Activated T-helper 17 cell treated with anti-CD3 and anti-CD28 coated beads, Interleukin-2, amount 50 U/mL, for 72 hours (primary cell): ENCODE measurements around the gene MMP23B. TPM values are rescaled to one million over a fixed set of nuclear protein-coding genes. Genes with fewer than 3 reads are reported as not detected.
A peak's percentile ranks its signal among the peaks of the same experiment; 100 is the strongest.

Experiments
- ATAC-seq: fragments of 150-1000 bp; cut with Tn5 transposase; replicated peaks from 2 replicates; pipeline ENCODE4 v1.10.0; 2021; ENCODE audit warnings: mild to moderate bottlenecking, moderate library complexity
- H3K27ac Mint-ChIP-seq: one replicate; pipeline ENCODE4 v1.8.0; 2022; ENCODE audit warnings: mixed read lengths
- H3K27me3 Mint-ChIP-seq: one replicate; pipeline ENCODE4 v1.8.0; 2022; ENCODE audit warnings: mixed read lengths
- H3K36me3 Mint-ChIP-seq: one replicate; pipeline ENCODE4 v1.8.0; 2022; ENCODE audit warnings: low read depth, mild to moderate bottlenecking, mixed read lengths
- H3K4me1 Mint-ChIP-seq: one replicate; pipeline ENCODE4 v1.8.0; 2022; ENCODE audit warnings: mixed read lengths
- H3K4me3 Mint-ChIP-seq: one replicate; pipeline ENCODE4 v1.8.0; 2022; ENCODE audit warnings: mild to moderate bottlenecking, mixed read lengths
- H3K9me3 Mint-ChIP-seq: one replicate; pipeline ENCODE4 v1.8.0; 2022; ENCODE audit warnings: mixed read lengths
- total RNA-seq, 2 donors: library from RNA; stranded (reverse); gene quantifications; one replicate each; pipeline ENCODE4 v1.2.3, GENCODE V29; 2022

Gene MMP23B
- total RNA-seq, 2 donors from 2014 or later, result 1.8 to 6.5 TPM

DNA sequence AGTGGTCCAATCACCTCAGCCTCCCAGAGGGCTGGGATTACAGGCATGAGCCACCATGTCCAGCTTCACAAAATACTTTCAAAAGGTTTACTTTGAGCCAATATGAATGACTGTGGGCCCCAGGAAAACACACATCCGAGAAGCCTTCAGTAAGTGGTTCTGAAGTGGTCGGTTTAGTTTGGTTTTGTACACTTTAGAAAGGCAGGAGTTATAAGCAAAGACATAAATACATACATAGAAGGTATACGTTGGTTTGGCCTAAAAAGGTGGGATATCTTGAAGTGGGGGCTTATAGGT lies 19.9 kb upstream of the MMP23B start:
- H3K27me3 Mint-ChIP-seq, result no peaks in the 10 kb centered on the region
- peaks cover 19% of the 10 kb centered on the region for H3K36me3 Mint-ChIP-seq
- peaks cover 14% of the 10 kb centered on the region for H3K4me1 Mint-ChIP-seq
- no peaks in the 10 kb centered on the region for H3K9me3 Mint-ChIP-seq
- peak overlapping the region; percentile 16 for H3K27ac Mint-ChIP-seq
- no peak overlapping the region for H3K4me3 Mint-ChIP-seq
- ATAC-seq, result no peak

DNA sequence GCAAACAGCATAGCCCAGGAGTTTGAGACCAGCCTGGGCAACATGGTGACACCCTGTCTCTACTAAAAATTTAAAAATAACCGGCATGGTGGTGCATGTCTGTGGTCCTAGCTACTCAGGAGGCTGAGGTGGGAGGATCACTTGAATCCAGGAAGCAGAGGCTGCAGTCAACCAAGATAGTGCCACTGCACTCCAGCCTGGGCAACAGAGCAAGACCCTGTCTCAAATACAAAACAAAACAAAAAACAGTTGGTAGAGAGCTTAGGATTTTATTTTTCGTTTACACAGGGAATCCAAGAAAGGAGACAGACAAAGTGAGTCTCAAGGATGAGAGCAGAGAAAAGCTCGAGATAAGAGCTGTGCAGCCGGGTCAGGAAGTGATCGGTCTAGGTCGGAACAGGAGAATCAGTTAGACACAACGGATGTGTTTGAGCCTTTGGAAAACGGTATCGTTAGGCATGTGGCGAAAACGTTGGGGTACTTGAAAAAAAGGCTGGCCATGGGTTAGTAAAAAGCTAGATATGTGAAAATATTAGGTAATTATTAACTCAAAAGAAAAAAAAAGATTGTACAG lies 18.4 kb upstream of the MMP23B start:
- H3K27me3 Mint-ChIP-seq, result no peaks in the 10 kb centered on the region
- peaks cover 24% of the 10 kb centered on the region for H3K36me3 Mint-ChIP-seq
- H3K27ac Mint-ChIP-seq, result peak overlapping the region; percentile 99
- ATAC-seq, result no peak
- peak overlapping the region; percentile 99 for H3K4me3 Mint-ChIP-seq
- no peaks in the 10 kb centered on the region for H3K9me3 Mint-ChIP-seq
- peaks cover 12% of the 10 kb centered on the region for H3K4me1 Mint-ChIP-seq

GRCh38 chr1:1614204-1614953 lies 17.6 kb upstream of the MMP23B start:
- peak; percentile 27 for ATAC-seq
- Mint-ChIP-seq H3K36me3 (peaks cover 24% of the 10 kb centered on the region), H3K4me3 (peak overlapping the region; percentile 99), H3K9me3 (no peaks in the 10 kb centered on the region), H3K27me3 (no peaks in the 10 kb centered on the region), H3K27ac (peak overlapping the region; percentile 99), H3K4me1 (peaks cover 12% of the 10 kb centered on the region)

GRCh38 chr1:1614954-1615255 lies 17.1 kb upstream of the MMP23B start:
- Mint-ChIP-seq H3K4me1 (peaks cover 12% of the 10 kb centered on the region), H3K4me3 (peak overlapping the region; percentile 99), H3K27ac (peak overlapping the region; percentile 99), H3K9me3 (no peaks in the 10 kb centered on the region), H3K27me3 (no peaks in the 10 kb centered on the region), H3K36me3 (peaks cover 24% of the 10 kb centered on the region)
- ATAC-seq, result no peak

DNA sequence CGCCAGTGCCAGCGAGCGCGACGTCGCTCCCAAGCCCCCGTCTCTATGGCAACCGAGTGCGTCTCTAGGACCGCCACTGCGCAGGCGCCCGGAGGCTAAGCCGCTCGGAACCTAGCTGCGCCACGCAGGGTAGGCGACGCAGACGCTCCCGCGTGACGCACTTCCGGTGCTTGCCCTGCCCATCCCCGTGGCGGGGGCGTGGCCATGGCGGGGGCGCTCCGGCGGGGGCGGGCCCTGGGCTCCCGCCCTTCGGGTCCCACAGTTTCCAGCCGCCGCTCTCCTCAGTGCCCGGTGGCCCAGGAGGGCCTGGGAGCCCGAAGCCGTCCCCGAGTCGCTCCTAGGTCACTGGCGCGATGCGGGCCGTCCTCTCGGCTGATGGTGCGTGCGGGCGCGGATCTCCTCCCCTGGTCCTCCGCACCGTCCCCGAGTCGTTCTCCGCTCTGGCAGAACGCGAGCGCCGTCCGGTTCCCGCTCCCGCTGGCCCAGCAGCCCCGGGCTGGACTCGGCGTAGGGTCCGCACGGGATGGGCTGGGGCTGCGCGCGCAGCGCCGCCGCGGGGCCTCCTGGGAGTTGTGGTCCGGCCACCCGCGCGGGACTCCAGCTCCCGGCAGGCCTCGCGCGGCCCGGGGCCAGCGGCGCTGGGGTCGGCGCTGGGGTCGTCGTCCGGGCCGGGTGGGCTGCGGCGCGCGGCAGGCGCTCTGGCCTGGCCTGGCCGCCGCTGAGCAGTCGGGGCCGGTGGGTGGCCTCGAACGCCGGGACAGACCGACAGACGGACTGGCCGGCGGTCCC lies 16.5 kb upstream of the MMP23B start, which contains the start of gene MIB2:
Gene MIB2 (plus strand): TSS at position 245 of the 789 bp plus-strand sequence. CDS start 7,953 bp downstream, outside the sequence.
- peaks cover 12% of the 10 kb centered on the region for H3K4me1 Mint-ChIP-seq
- H3K27me3 Mint-ChIP-seq, result no peaks in the 10 kb centered on the region
- peak within 1 kb of the TSS; percentile 99 for H3K4me3 Mint-ChIP-seq
- peak within 1 kb of the TSS; percentile 99 for H3K27ac Mint-ChIP-seq
- peak; percentile 88 for ATAC-seq
- peaks cover 24% of the 10 kb centered on the region for H3K36me3 Mint-ChIP-seq
- H3K9me3 Mint-ChIP-seq, result no peaks in the 10 kb centered on the region

- Mint-ChIP-seq H3K4me3 (peak overlapping the region; percentile 65), H3K36me3 (peaks cover 24% of the 10 kb centered on the region), H3K9me3 (no peaks in the 10 kb centered on the region), H3K4me1 (peaks cover 12% of the 10 kb centered on the region), H3K27ac (peak overlapping the region; percentile 65), H3K27me3 (no peaks in the 10 kb centered on the region)
- peak; percentile 18 for ATAC-seq
These were observed 15.8 kb upstream of the MMP23B start for GRCh38 chr1:1616045-1616790.

GRCh38 chr1:1616838-1617237 lies 15.1 kb upstream of the MMP23B start:
- H3K36me3 Mint-ChIP-seq, result peaks cover 24% of the 10 kb centered on the region
- no peaks in the 10 kb centered on the region for H3K27me3 Mint-ChIP-seq
- no peak for ATAC-seq
- H3K4me3 Mint-ChIP-seq, result peak overlapping the region; percentile 65
- H3K4me1 Mint-ChIP-seq, result peaks cover 12% of the 10 kb centered on the region
- H3K9me3 Mint-ChIP-seq, result no peaks in the 10 kb centered on the region
- peak overlapping the region; percentile 65 for H3K27ac Mint-ChIP-seq

- H3K4me3 Mint-ChIP-seq, result peak overlapping the region; percentile 65
- no peak for ATAC-seq
- H3K4me1 Mint-ChIP-seq, result peaks cover 12% of the 10 kb centered on the region
- H3K9me3 Mint-ChIP-seq, result no peaks in the 10 kb centered on the region
- H3K27ac Mint-ChIP-seq, result peak overlapping the region; percentile 65
- H3K36me3 Mint-ChIP-seq, result peaks cover 24% of the 10 kb centered on the region
- no peaks in the 10 kb centered on the region for H3K27me3 Mint-ChIP-seq
These were observed 14.5 kb upstream of the MMP23B start for GRCh38 chr1:1617516-1617915.

- no peak for ATAC-seq
- Mint-ChIP-seq H3K9me3 (no peaks in the 10 kb centered on the region), H3K36me3 (peaks cover 24% of the 10 kb centered on the region), H3K4me1 (peaks cover 12% of the 10 kb centered on the region), H3K27ac (no peak overlapping the region), H3K4me3 (peak overlapping the region; percentile 65), H3K27me3 (no peaks in the 10 kb centered on the region)
These were observed 14.0 kb upstream of the MMP23B start for GRCh38 chr1:1617925-1618324.

- peaks cover 10% of the 10 kb centered on the region for H3K4me1 Mint-ChIP-seq
These were observed 13.4 kb upstream of the MMP23B start for GRCh38 chr1:1618396-1619068.

DNA sequence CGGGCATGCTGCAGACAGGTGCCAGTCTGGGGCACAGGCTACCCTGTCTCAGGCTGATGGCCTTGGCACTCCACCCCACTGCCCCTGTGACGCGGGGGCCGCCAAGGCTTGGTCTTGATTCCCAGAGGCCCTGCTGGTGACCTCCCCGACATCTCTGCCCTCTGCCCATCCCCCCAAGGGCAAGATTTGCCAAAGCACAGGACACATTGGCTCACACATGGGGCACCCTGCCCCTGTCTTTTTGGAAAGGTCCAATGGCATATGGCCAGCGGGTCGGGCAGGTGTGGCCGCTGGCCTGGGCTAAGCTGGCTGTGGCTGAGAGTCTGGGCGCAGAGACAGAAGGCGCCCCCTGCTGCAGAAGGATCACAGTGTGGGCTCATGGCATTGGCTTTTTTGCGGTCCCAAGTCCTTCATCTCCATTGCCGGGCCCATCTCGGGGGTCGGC lies 12.0 kb upstream of the MMP23B start:
- no peaks in the 10 kb centered on the region for H3K4me1 Mint-ChIP-seq
- no peak overlapping the region for H3K27ac Mint-ChIP-seq
- no peaks in the 10 kb centered on the region for H3K27me3 Mint-ChIP-seq
- H3K9me3 Mint-ChIP-seq, result no peaks in the 10 kb centered on the region
- peaks cover 7% of the 10 kb centered on the region for H3K36me3 Mint-ChIP-seq
- H3K4me3 Mint-ChIP-seq, result no peak overlapping the region
- no peak for ATAC-seq

More at GRCh38 chr1:1618396-1619068, 13.4 kb upstream of the MMP23B start:
- Mint-ChIP-seq H3K36me3 (peaks cover 21% of the 10 kb centered on the region), H3K27me3 (no peaks in the 10 kb centered on the region), H3K27ac (no peak overlapping the region), H3K4me3 (no peak overlapping the region), H3K9me3 (no peaks in the 10 kb centered on the region)
- no peak for ATAC-seq

DNA sequence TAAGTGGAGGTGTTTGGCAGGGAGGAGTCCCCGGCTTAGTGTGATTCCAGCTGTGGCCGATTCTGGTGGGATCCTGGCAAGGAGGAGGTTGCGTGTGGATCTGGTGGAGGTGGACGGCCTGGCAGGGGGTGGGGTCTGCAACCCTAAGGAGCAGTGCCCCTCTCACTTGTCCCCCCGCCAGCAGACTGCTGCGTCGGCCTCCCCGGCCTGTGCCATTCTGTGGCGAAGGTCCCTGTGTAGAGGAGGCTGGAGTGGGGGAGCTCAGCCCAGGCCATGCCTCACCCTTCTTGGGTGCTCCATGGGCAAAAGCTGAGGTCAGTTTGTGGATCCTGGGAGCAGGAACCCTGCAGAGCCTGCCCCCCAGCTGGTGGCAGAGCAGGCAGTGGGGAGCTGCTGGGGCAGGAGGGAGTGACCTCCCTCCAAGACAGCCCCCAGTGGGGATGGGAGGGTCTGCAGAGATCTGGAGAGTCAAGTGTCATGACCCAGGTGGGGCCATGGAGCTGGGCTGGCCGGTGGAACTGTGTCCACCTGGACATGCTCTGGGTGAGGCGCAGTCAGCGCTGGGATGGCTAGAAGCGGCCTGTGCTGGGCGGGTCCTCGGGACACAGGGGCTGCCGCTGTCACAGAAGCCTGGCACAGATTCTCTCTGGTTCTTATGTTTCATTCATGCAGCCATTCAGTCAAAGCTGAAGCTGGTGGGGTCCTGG lies 11.4 kb upstream of the MMP23B start:
- Mint-ChIP-seq H3K27me3 (no peaks in the 10 kb centered on the region), H3K9me3 (no peaks in the 10 kb centered on the region), H3K27ac (no peak overlapping the region), H3K4me1 (no peaks in the 10 kb centered on the region), H3K36me3 (peaks cover 4% of the 10 kb centered on the region), H3K4me3 (no peak overlapping the region)
- ATAC-seq, result no peak

DNA sequence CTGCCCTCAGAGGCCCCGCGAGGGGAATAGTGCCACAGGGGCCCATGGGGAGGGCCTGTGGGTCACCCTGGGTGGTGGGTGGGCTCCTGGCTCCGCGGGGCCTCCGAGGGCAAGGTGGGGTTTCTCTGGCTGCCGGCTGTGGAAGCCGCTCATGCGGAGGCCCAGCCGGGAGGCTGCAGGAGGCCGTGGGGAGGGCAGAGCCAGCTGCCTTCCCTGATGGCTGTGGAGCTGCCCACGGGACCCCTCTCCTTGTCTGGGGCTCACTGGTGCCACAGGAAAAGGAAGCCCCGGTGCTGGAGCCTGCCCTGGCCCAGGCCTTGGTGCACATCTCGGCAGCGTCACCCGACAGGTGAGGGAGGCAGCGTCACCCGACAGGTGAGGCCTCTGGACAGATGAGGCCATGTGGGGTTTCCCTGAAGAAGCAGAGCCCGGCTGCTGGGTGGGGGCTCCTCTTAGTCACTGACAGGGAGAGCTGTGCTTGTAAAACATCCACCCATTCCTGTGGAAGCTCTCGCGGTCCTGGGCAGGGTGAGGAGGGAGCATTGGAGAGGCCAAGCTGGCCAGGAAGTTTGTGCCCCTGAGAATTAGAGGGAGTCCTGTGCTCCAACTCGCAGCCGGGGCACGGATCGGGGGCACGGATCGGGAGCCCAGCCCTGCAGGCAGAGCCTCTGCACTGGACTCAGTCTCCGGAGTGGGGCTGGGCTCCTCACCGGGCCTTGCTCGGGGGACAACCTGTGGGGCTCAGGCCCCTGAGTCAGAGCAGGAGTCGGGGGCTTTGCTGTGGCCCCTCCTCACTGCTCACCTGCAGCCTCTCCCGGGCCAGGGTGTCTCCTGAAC lies 10.6 kb upstream of the MMP23B start:
- Mint-ChIP-seq H3K4me3 (no peak overlapping the region), H3K27ac (no peak overlapping the region), H3K9me3 (no peaks in the 10 kb centered on the region), H3K27me3 (no peaks in the 10 kb centered on the region), H3K36me3 (peaks cover 4% of the 10 kb centered on the region), H3K4me1 (no peaks in the 10 kb centered on the region)
- no peak for ATAC-seq
